Esophagus squamous epithelium (tissue), 4 donors: ENCODE results near the gene LPP.

Experiments
- POLR2A ChIP-seq, 4 donors: fragments of 450-650 bp; IDR thresholded peaks; one replicate each; pipeline ENCODE4 v1.6.1; 2017; ENCODE audit warnings: antibody characterized with exemption in 4 of 4, mild to moderate bottlenecking in 4 of 4, moderate library complexity in 3 of 4
- TF ChIP-seq, protein P1 (sequence below), 6 experiments: fragments of 450-650 bp in 4 of 6; fragments of 200-600 bp in 2 of 6; sonication (generic) in 2 of 6; IDR thresholded peaks; one replicate each; pipeline ENCODE4 v1.5.1; 2016 to 2019; ENCODE audit warnings: antibody characterized with exemption in 6 of 6, mild to moderate bottlenecking in 4 of 6, moderate library complexity in 4 of 6

DNA sequence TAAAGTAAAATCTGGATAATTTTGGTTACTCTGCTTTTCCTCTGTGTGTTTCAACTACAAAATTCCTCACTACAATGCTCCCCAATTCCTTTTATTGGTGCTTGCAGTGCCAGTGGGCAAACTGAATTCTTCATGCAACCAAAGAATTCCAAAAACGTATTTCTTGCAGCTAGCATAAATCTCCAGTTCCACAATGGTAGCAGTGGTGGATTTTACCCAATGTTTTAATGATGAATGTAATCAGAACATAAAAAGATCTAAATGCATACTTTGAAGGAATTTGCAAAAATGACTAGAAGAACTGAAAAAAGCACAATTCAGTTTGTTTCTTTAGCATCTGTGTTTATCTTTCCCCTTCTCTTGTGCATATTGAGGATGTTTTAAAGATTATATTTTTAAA is 658.2 kb downstream of the LPP start:
- TF ChIP-seq, protein P1, sequence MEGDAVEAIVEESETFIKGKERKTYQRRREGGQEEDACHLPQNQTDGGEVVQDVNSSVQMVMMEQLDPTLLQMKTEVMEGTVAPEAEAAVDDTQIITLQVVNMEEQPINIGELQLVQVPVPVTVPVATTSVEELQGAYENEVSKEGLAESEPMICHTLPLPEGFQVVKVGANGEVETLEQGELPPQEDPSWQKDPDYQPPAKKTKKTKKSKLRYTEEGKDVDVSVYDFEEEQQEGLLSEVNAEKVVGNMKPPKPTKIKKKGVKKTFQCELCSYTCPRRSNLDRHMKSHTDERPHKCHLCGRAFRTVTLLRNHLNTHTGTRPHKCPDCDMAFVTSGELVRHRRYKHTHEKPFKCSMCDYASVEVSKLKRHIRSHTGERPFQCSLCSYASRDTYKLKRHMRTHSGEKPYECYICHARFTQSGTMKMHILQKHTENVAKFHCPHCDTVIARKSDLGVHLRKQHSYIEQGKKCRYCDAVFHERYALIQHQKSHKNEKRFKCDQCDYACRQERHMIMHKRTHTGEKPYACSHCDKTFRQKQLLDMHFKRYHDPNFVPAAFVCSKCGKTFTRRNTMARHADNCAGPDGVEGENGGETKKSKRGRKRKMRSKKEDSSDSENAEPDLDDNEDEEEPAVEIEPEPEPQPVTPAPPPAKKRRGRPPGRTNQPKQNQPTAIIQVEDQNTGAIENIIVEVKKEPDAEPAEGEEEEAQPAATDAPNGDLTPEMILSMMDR (IDR thresholded peaks at IDR 0.05): no peak
- no peak for TF ChIP-seq POLR2A (IDR thresholded peaks at IDR 0.05)
